Activated CD8-positive, alpha-beta memory T cell treated with anti-CD3 and anti-CD28 coated beads, Interleukin-2, amount 50 U/mL, for 24 hours (primary cell): Measurements from ENCODE around the gene NTF4.

ENCODE experiments used
- DNase-seq: peaks from one replicate; pipeline ENCODE4 v3.0.0-alpha.2; 2020; ENCODE audit errors: extremely low read depth

Gene NTF4, protein sequence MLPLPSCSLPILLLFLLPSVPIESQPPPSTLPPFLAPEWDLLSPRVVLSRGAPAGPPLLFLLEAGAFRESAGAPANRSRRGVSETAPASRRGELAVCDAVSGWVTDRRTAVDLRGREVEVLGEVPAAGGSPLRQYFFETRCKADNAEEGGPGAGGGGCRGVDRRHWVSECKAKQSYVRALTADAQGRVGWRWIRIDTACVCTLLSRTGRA

DNA sequence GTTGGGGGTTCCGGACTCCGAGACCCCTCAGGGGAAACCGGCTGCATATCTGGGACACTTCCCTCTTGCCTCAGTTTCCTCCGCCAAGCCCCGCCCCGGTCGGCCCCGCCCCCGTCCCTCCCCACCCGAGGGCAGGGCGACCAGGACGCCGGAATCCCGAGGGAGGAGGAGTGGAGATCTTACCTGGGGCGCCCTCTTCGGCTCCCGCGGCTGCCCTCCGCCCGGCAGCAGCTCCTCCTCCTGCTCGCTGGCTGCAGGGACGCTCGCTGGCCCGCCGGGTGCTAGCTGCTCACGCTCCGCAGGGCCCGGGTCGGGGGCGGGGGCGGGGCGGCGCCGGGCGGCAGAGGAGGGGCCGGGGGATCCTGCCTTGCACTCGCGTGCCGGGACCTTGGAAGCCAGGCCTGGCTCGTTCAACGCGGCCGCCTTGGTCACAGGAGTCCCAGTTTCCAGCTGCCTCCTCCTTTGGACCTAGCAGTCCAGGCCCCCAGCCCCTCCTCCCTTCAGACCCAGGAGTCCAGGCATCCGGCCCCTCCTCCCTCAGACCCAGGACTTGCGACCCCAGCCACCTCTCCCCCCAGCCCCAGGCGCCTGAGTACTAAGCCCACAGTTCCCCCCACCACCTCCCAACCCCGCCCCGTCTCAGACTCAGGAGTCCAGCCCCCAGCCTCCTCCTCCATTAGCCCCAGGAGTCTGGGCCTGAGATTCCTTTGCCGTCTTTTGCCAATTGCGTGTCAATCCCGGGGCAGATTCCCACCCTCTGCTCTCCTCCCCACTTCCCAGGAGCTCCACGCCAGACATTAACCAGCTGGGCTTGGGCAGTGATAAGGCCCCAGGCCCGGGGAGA, at the start of gene NTF4:
Gene NTF4 (minus strand): TSS at position 51 of the 844 bp plus-strand sequence. CDS start 2,821 bp downstream, outside the sequence.
- DNase-seq, result no peak

DNA sequence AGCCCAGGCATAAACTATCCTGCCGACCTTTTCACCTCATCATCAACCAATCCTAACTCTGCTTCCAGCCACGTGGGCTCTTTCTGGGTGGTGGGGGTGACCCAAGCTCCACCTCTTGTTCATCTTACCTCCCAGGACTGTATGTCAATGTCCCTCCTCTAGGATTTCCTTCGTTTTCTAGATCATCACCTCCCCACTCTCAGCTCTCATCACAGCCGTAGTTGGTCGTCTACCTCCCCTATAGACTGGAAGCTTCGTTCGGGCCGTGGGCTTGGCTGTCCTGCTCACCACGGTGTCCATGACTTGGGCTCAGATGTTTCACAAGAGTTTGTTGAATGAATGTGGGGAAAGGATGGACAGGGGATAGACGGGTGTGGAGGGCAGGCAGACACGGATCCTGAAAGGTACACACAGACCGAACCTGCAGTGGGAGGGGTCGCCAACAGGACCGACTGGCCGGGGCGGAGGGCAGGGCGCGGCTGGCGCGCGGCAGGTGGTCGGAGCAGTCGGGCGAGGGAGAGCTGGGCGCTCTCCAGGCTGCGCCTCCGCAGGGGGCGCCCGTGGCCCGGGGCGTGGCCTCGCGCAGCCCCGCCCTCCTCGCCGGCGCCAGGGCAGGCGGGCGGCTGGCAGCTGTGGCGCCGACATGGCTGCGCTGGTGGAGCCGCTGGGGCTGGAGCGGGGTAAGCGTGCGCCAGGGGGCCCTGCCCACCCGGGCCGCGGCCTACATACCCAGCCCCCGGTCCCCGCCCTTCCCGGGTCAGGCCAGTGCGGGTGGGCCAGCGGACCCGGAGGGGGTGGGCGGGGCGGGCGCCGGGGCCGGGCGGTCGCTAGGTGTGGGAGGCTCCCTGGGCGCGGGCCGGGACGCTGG, 49.4 kb upstream of the NTF4 start, which contains the start of gene LIN7B:
Gene LIN7B (plus strand): TSS at position 609 of the 868 bp plus-strand sequence. CDS start 35 bp downstream, at position 644.
- DNase-seq, result no peak

DNA sequence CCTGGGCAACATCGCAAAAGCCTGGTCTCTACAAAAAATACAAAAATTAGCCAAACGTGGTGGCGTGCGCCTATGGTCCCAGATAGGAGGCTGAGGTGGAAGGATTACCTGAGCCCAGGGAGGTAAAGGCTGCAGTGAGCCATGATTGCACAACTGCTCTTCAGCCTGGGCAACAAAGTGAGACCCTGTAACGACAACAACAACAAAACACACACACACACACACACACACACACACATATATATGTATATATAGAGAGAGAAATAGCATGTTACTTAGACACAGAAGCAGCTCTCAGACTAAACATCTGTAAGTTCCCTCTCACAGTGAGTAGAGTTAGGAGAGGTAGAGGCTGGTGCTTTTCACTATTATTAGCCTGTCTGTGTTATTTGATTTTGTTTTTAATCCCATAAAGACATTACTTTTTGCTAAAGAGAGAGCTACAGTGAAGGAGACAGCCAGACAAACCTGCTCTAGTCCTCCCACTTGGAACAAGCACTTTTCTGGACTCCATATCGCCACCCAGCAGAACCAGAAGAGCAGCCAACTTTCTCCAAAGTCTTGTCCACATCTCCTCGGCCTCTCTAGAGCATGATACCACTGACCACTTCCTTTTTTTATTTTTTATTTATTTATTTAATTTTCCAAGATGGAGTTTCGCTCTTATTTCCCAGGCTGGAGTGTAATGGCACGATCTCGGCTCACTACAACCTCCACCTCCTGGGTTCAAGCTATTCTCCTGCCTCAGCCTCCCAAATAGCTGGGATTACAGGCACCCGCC, 46.8 kb upstream of the NTF4 start:
- no peak for DNase-seq

DNA sequence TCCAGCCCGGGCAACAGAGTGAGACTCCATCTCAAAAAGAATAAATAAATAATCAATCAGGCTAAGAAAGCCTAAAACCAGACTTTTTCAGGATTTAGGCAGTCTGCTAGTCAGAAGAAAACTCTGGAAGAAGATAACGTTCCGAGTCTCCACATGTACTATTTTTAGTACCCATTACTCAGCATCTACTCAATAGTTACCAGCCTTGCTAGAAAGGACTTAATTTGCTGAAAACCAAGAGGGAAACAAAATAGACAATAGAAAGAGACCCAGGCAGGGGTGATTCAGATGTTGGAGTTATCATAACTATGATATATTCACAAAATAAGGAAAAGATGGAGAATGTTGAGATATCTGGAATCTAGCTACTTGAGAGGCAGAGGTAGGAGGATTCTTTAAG, 45.9 kb upstream of the NTF4 start:
- DNase-seq, result no peak

DNA sequence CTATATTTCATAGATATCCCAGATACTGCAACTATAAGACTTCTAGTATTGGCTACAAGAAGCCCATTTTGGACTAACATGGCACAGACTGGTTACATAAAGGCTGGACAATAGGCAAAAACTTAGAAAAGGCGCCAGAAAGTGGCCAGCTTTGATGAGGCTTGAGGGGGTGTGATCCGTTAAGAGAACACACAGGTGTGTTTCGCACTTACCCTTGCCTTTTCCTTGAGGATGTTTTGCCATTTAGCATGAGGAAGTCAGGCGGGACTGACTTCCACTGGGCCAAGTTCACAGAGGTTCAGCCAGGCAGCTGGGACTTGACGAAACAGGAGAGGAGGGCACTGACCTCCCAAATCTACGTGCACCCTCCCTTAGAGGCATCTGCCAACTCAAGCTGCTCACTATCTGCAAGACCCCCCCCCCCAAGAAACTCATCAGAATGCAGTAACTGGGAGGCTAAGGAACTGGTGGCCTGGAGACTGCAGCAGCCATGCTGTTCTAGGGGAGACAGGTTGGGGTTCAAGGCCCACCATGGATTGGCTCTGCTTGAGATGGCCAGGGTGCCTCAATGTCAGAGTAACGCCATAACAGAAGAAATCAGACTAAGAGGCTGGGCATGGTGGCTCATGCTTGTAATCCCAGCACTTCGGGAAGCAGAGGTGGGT, 45.1 kb upstream of the NTF4 start:
- no peak for DNase-seq

DNA sequence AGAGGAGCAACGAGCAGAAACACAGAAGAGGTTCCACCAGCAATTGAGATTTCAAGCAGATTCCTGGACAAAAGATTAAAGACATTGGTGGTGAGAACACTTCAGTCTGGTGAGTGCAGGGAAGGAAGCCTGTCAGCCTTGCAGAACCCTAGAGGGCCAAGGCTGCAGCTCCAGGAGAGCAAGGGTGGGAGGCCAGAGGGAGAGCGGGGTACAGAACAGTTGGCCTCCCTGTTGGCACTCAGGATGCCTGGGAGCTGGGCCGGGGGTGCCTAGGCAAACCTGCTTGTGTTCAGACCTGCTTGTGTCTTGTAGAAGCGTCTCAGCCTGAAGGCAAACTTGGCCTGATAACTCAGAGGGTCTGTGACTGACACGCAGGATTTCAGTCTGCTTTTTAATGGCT, 44.4 kb upstream of the NTF4 start:
- no peak for DNase-seq

DNA sequence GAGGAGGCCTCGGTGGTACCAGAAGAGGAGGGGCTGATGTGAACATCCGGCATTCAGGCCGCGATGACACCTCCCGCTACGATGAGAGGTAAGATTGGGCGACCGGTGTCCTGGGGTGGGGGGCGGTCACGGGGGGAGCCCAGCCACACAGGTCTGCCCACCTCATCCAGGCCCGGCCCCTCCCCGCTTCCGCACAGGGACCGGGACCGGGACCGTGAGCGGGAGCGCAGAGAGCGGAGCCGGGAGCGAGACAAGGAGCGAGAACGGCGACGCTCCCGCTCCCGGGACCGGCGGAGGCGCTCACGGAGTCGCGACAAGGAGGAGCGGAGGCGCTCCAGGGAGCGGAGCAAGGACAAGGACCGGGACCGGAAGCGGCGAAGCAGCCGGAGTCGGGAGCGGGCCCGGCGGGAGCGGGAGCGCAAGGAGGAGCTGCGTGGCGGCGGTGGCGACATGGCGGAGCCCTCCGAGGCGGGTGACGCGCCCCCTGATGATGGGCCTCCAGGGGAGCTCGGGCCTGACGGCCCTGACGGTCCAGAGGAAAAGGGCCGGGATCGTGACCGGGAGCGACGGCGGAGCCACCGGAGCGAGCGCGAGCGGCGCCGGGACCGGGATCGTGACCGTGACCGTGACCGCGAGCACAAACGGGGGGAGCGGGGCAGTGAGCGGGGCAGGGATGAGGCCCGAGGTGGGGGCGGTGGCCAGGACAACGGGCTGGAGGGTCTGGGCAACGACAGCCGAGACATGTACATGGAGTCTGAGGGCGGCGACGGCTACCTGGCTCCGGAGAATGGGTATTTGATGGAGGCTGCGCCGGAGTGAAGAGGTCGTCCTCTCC, 43.2 kb upstream of the NTF4 start:
- DNase-seq, result no peak

DNA sequence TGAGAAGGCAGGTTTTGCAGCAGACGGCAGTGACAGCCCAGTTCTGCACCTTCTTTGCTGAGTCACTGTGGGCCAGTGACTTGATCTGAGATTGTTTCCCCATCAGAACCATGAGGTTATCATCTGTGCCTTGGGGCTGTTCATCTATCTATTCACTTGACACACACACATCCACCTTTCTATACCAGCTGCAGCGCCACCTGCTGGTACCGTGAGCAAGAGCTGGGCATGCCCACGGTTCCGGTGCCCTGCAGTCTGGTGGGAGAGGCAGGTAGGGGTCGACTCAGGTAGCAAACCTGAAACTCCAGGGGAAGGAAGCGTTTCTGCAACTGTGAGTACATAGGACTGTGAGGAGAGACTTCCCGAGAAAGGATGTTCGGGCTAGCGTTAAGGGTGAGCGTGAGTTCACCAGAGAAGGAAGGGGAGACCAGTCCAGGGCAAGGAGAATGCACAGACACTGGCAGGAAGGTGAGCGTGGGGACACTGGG, 42.1 kb upstream of the NTF4 start:
- DNase-seq, result peak; percentile 28

DNA sequence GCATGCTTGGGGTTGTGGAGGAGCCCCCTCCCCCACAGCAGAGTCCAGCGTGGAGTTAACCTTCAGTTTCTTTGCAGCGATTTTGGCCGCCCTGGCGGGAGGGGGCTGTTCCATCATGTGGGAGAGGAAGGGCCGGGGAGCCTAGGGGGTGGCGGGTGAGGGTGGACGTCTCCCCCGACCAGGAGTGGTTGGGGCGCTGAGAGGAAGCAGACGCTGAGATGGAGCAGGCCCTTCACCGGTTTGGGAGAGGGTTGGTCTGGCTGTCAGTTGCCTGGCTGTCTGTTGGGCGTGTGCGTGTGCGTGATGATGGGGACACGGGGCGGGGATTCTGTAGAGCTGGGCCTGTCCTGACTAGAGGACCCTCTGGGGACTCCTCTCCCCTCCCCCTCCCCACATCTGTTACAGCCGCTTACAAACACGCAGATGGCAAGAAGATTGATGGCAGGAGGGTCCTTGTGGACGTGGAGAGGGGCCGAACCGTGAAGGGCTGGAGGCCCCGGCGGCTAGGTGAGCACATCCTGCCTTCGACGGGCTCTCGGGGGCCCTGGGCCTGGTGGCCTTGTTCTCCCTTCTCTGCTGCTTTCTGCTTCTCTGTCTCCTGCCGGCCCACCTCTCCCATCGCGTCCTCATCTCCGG, 39.7 kb upstream of the NTF4 start:
- DNase-seq, result no peak

DNA sequence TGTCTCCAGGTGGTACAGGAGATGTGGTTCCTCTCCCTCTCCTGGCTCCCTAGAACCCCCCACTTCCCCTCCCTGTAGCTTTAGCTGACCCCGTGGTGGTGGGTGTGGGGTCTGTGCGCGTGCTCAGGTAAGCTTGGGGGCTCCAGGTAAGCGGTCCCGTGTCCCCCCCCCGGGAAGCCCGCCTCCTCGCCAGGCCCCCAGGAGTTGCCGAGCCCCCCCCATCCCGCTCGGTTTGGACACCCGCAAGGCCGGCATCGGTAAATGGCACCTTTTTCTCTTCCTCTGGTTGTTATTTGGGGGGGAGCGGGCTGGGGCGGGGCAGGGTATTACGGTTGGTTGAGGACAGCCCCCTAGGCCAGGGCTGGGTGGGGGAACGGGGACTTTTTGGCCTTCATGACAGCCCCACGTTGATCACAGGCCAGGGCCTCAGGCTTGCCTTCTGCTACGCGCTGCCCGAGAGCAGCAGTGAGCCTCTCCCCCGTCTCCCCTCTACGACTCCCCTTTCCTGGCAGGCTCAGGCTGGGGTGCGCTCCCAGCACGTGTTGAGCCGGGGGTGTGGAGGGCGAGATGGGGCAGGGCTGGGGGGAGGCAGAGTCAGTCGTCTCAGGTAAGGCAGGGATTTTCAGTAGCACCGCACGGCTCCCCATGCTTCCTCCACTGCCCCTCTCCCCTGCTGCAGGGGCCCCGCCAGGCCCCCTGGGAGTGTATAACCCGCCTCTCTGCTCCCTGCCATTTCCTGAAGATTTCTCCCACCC, 38.9 kb upstream of the NTF4 start:
- DNase-seq, result no peak

DNA sequence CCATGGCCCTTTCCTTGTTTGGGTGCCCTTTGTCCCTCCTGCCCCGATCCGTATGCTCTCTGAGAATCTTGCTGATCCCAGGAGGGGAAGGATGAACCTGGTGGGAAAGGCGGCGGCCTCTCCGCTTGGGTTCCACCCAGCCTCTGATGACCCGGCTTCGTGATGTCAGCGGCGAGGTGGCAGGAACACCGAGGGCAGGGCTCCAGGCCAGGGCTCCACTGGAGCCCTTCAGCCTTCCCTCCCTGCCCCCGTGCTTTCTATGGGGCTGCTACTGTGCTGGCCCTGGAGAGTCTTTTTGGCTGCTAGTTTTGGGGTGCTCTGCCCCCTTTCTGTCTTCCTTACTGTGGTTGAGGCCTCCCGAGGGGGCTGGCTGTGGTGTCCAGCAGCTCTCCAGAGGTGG, 37.7 kb upstream of the NTF4 start:
- DNase-seq, result no peak

DNA sequence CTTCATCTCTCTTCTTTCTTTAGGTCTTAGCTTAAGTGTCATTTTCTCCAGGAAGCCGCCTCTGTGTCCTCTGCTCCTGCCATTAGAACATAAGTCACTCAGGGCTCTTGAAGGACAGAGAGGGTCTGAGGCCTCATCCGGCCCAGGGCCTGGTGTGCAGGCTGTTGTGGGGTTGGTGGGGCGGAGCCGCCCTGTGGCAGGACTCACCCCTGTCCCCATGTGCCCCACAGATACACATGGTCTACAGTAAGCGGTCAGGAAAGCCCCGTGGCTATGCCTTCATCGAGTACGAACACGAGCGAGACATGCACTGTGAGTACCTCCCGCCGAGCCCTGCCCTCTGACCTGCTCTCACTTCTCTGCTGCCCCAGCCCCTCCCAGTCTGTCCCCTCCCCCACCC, 36.5 kb upstream of the NTF4 start:
- no peak for DNase-seq

DNA sequence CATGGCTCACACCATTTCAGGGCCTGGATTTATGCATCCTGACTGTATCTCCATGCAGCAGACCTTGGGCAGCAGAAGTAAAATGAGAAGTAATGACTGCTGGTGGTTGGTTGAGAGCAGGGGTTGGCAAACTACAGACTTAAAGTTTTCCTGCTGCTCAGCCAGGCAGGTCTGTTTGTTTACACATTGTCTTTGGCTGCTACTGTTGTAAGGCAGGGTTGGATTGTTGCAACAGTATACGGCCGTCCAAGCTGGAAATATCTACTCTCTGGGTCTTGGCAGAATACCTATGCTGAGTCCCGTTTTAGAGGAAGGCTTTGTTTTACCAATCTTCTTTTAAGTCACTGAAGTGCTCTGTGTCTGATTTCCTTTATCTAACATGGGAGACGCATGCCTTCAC, 34.2 kb upstream of the NTF4 start:
- no peak for DNase-seq

DNA sequence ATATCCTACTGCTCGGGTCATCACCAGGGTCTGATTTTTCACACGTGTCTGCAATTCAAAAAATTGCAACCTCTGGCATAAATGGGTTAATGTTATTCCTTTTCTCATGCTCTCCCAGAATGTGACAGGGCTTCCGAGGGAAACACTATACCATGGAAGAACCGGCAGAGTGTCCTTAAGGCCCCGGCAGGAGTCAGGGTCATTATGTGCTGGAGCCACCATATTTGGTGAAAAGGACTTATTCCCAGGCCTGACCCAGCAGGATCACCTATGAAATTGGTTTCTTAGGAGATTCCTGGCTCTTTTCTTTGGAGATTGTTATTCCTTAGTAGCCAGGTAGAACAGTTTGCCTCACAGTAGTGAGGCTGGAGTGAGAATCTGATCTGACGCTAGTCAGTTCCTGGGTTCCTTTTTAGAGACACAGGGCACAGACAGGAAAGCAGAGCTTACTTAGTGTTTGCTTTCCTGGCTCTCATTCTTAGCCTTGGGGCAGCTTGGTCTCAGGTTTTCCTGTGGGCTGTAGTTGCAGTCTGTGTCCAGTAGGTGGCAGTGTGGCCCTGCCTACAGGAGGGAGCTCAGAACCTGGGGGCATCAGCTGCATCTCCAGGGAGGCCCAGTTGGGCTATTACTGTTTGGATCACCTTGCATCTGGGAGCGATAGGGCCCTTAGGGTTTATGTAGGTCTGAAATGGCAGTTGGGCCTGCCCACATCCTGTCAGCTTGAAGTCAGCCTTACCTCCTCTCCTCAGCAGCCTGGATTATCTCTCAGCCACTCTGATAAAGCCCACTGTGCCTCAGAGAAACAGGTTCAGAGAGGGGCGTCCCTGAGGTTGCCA, 33.1 kb upstream of the NTF4 start:
- peak; percentile 39 for DNase-seq

DNA sequence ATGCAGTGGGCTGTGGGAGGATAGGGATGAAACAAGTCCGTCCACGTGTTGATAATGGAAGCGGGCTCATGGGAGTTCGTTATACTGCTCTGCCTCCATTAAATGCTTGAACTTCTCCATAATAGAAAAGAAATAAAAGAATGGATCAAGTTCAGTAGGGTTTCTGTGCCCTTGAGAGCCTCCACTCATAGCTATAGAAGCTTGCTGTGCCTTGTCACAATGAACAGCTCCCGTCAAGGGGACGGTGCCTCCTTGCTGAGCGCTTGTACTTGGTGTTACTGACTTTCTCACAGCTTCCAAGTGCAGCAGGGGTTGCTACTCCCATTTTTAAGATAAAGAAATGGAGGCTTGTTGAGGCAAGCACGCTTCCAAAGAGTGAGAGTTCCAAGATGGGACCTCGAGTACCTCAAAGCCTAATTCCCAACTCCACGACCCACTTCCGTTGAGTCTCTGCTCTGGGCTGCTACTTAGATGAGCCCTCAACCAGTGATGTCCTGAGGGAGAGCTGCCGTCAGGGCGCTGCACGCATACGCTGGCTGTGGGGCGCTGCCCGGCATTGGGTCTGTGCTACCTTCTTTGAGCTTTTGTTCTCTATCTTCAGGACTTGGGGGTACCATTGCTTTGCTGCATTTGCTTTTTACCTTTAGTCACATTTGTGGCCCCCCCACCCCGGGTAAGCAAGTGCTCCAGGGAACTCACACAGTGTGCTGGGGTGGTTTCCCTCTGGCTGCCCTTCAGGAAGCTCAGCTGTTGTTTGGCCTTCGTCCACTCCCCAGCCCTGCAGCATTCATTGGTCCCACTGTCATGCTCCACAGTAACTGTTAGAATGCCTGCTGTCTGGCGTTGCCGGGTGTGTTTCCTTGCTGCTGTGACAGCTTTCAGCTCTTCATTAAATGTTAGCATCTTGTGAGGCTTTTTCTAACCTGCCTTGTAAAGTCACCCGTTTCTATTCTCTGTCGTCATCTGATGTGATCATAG, 30.2 kb upstream of the NTF4 start:
- no peak for DNase-seq

DNA sequence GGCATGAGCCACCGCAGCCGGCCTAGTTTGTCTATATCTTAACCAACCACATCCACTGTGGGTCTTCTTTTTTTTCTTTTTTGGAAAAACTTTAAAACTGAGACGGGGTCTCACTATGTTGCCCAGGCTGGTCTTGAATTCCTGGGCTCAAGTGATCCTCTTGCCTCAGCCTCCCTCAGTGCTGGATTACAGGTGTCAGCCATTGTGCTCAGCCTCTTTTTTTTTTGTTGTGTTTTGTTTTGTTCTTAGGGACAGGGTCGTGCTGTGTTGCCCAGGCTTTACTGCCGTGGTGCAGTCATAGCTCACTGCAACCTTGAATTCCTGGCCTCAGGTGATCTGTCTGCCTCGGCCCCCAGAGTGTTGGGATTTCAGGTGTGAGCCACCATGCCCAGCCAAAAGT, 28.1 kb upstream of the NTF4 start:
- DNase-seq, result no peak
